BLaER1 (cell line): ENCODE measurements around the gene TLCD1.
"Not testable (repeated sequence)": the region's sequence is repeated elsewhere in the genome, so short reads cannot be mapped to it uniquely, and the experiment has no call there.

Source experiments
- H3K27ac ChIP-seq: shearing (Covaris generic); formaldehyde crosslinking; 2 replicates; pipeline ENCODE4 v1.8.1; 2022
- H3K27me3 ChIP-seq: shearing (Covaris generic); formaldehyde crosslinking; 2 replicates; pipeline ENCODE4 v1.8.1; 2022
- H3K36me3 ChIP-seq: shearing (Covaris generic); formaldehyde crosslinking; 2 replicates; pipeline ENCODE4 v1.8.1; 2022
- H3K4me1 ChIP-seq: shearing (Covaris generic); formaldehyde crosslinking; 2 replicates; pipeline ENCODE4 v1.8.1; 2022
- H3K4me2 ChIP-seq: shearing (Covaris generic); formaldehyde crosslinking; 2 replicates; pipeline ENCODE4 v1.8.1; 2022
- H3K4me3 ChIP-seq: shearing (Covaris generic); formaldehyde crosslinking; 2 replicates; pipeline ENCODE4 v1.8.1; 2022
- H3K9ac ChIP-seq: shearing (Covaris generic); formaldehyde crosslinking; 2 replicates; pipeline ENCODE4 v1.8.1; 2022
- H3K9me3 ChIP-seq: shearing (Covaris generic); formaldehyde crosslinking; 2 replicates; pipeline ENCODE4 v1.8.1; 2022
- H4K20me1 ChIP-seq: shearing (Covaris generic); formaldehyde crosslinking; 2 replicates; pipeline ENCODE4 v1.8.1; 2022
- Cebpa-rat ChIP-seq: shearing (Covaris generic); IDR thresholded peaks from 2 replicates; pipeline ENCODE4 v1.8.1; 2022

TLCD1 gene

GRCh38 chr17:28722417-28723158 is 3.4 kb downstream of the TLCD1 start:
- Histone ChIP-seq H4K20me1 (peaks cover 59% of the 10 kb centered on the region), H3K27me3 (no peaks in the 10 kb centered on the region), H3K27ac (peak overlapping the region; percentile 99; the same call in 1 of the 2 replicates), H3K9me3 (no peaks in the 10 kb centered on the region), H3K4me1 (peaks cover 66% of the 10 kb centered on the region), H3K4me3 (peak overlapping the region; percentile 84), H3K36me3 (peaks cover 46% of the 10 kb centered on the region), H3K4me2 (peak overlapping the region; percentile 100), H3K9ac (peak overlapping the region; percentile 98)
- TF ChIP-seq Cebpa-rat, result no peak

GRCh38 chr17:28720997-28721329 is 5.1 kb downstream of the TLCD1 start:
- peak overlapping the region; percentile 84 for H3K4me3 ChIP-seq
- H3K27ac ChIP-seq, result peak overlapping the region; percentile 99
- H3K27me3 ChIP-seq, H3K9me3 ChIP-seq: not testable (repeated sequence)
- H3K4me1 ChIP-seq, result peaks cover 70% of the 10 kb centered on the region
- peaks cover 68% of the 10 kb centered on the region for H4K20me1 ChIP-seq
- peak overlapping the region; percentile 100 for H3K4me2 ChIP-seq
- peak overlapping the region; percentile 98 for H3K9ac ChIP-seq
- H3K36me3 ChIP-seq, result peaks cover 47% of the 10 kb centered on the region

GRCh38 chr17:28720247-28720996 is 5.6 kb downstream of the TLCD1 start:
- Histone ChIP-seq H3K27me3 (no peaks in the 10 kb centered on the region), H3K27ac (peak overlapping the region; percentile 99), H3K4me1 (peaks cover 71% of the 10 kb centered on the region), H3K9ac (peak overlapping the region; percentile 98), H4K20me1 (peaks cover 69% of the 10 kb centered on the region), H3K9me3 (no peaks in the 10 kb centered on the region), H3K36me3 (peaks cover 52% of the 10 kb centered on the region), H3K4me2 (peak overlapping the region; percentile 100), H3K4me3 (peak overlapping the region; percentile 84)
- TF ChIP-seq Cebpa-rat, result no peak

- H4K20me1 ChIP-seq, result peaks cover 68% of the 10 kb centered on the region
- peaks cover 54% of the 10 kb centered on the region for H3K36me3 ChIP-seq
- peak overlapping the region; percentile 84 for H3K4me3 ChIP-seq
- no peaks in the 10 kb centered on the region for H3K27me3 ChIP-seq
- H3K4me2 ChIP-seq, result peak overlapping the region; percentile 98
- H3K9me3 ChIP-seq, result no peaks in the 10 kb centered on the region
- peak overlapping the region; percentile 99 for H3K27ac ChIP-seq
- no peak for TF ChIP-seq Cebpa-rat
- H3K9ac ChIP-seq, result peak overlapping the region; percentile 98
- H3K4me1 ChIP-seq, result peaks cover 67% of the 10 kb centered on the region
Measured at GRCh38 chr17:28719021-28719433, 7.0 kb downstream of the TLCD1 start.

GRCh38 chr17:28718333-28719020 is 7.6 kb downstream of the TLCD1 start:
- Histone ChIP-seq H4K20me1 (peaks cover 62% of the 10 kb centered on the region), H3K36me3 (peaks cover 54% of the 10 kb centered on the region), H3K4me2 (peak overlapping the region; percentile 98), H3K4me1 (peaks cover 67% of the 10 kb centered on the region), H3K4me3 (peak overlapping the region; percentile 84), H3K9me3 (no peaks in the 10 kb centered on the region), H3K27me3 (no peaks in the 10 kb centered on the region), H3K27ac (peak overlapping the region; percentile 99), H3K9ac (peak overlapping the region; percentile 98)
- TF ChIP-seq Cebpa-rat, result no peak

- peaks cover 67% of the 10 kb centered on the region for H3K4me1 ChIP-seq
- peak within 1 kb of the TSS; percentile 99 for H3K27ac ChIP-seq
- no peaks in the 10 kb centered on the region for H3K9me3 ChIP-seq
- H3K27me3 ChIP-seq, result no peaks in the 10 kb centered on the region
- peaks cover 55% of the 10 kb centered on the region for H4K20me1 ChIP-seq
- peaks cover 54% of the 10 kb centered on the region for H3K36me3 ChIP-seq
- peak within 1 kb of the TSS; percentile 84 for H3K4me3 ChIP-seq
- TF ChIP-seq Cebpa-rat, result no peak
- H3K4me2 ChIP-seq, result peak within 1 kb of the TSS; percentile 98
- H3K9ac ChIP-seq, result peak within 1 kb of the TSS; percentile 98
Measured at GRCh38 chr17:28717578-28718332, 8.3 kb downstream of the TLCD1 start, which contains the start of gene RAB34. RAB34 (minus strand) TSS chr17:28717868; CDS start chr17:28717266, 602 bp downstream.

- H3K9me3 ChIP-seq, result no peaks in the 10 kb centered on the region
- no peak for TF ChIP-seq Cebpa-rat
- H3K27ac ChIP-seq, result peak overlapping the region; percentile 99
- H3K36me3 ChIP-seq, result peaks cover 47% of the 10 kb centered on the region
- peak overlapping the region; percentile 84 for H3K4me3 ChIP-seq
- peaks cover 65% of the 10 kb centered on the region for H3K4me1 ChIP-seq
- H3K9ac ChIP-seq, result peak overlapping the region; percentile 98
- peak overlapping the region; percentile 98 for H3K4me2 ChIP-seq
- peaks cover 47% of the 10 kb centered on the region for H4K20me1 ChIP-seq
- H3K27me3 ChIP-seq, result no peaks in the 10 kb centered on the region
Measured at GRCh38 chr17:28716740-28717577, 9.1 kb downstream of the TLCD1 start.

- no peak for TF ChIP-seq Cebpa-rat
- Histone ChIP-seq H3K9me3 (no peaks in the 10 kb centered on the region), H3K36me3 (peaks cover 34% of the 10 kb centered on the region), H3K4me1 (peaks cover 58% of the 10 kb centered on the region), H3K9ac (no peak overlapping the region), H3K4me3 (no peak overlapping the region), H3K27ac (no peak overlapping the region), H4K20me1 (peaks cover 30% of the 10 kb centered on the region), H3K27me3 (no peaks in the 10 kb centered on the region), H3K4me2 (peak overlapping the region; percentile 98; the same call in 1 of the 2 replicates)
Measured at GRCh38 chr17:28715217-28715616, 10.8 kb downstream of the TLCD1 start.

GRCh38 chr17:28714281-28714680 is 11.8 kb downstream of the TLCD1 start:
- Histone ChIP-seq H3K27me3 (no peaks in the 10 kb centered on the region), H3K4me1 (peaks cover 66% of the 10 kb centered on the region), H3K27ac (no peak overlapping the region), H3K9me3 (no peaks in the 10 kb centered on the region), H3K4me2 (no peak overlapping the region), H3K36me3 (peaks cover 34% of the 10 kb centered on the region), H4K20me1 (peaks cover 26% of the 10 kb centered on the region), H3K4me3 (no peak overlapping the region), H3K9ac (no peak overlapping the region)
- TF ChIP-seq Cebpa-rat, result no peak
